Karpas-422 (cell line): Measurements from ENCODE around the gene ASTL. TPM values are rescaled to one million over a fixed set of nuclear protein-coding genes. Genes with fewer than 3 reads are reported as not detected.

Source experiments
- DNase-seq: peaks from one replicate; pipeline ENCODE4 v3.0.0-alpha.2; 2015
- H2AFZ ChIP-seq: fragments of 200-600 bp; sonication (generic); 2 replicates; pipeline ENCODE4 v1.6.1; 2014; ENCODE audit warnings: antibody characterized with exemption, low read length, mixed read lengths
- H3K27ac ChIP-seq: fragments of 200-600 bp; sonication (generic); 2 replicates; pipeline ENCODE4 v1.5.1; 2014; ENCODE audit warnings: mild to moderate bottlenecking, low read length, moderate library complexity
- H3K27me3 ChIP-seq: fragments of 200-600 bp; sonication (generic); 2 replicates; pipeline ENCODE4 v1.6.1; 2014; ENCODE audit warnings: low read length, mixed read lengths
- H3K36me3 ChIP-seq: fragments of 200-600 bp; sonication (generic); 2 replicates; pipeline ENCODE4 v1.6.1; 2014; ENCODE audit warnings: low read length, mixed read lengths; ENCODE audit not compliant: insufficient read depth
- H3K4me1 ChIP-seq: fragments of 200-600 bp; sonication (generic); 2 replicates; pipeline ENCODE4 v1.6.1; 2014; ENCODE audit warnings: mild to moderate bottlenecking, low read length, mixed read lengths
- H3K4me2 ChIP-seq: fragments of 200-600 bp; sonication (generic); 2 replicates; pipeline ENCODE4 v1.6.1; 2014; ENCODE audit warnings: low read length, low read depth, mild to moderate bottlenecking; ENCODE audit not compliant: poor library complexity, severe bottlenecking
- H3K4me3 ChIP-seq: fragments of 200-600 bp; sonication (generic); 2 replicates; pipeline ENCODE4 v1.5.1; 2014; ENCODE audit warnings: mild to moderate bottlenecking, antibody characterized with exemption, low read length, mixed read lengths
- H3K79me2 ChIP-seq: fragments of 200-600 bp; sonication (generic); 2 replicates; pipeline ENCODE4 v1.6.1; 2014; ENCODE audit warnings: mild to moderate bottlenecking, low read length, mixed read lengths
- H3K9ac ChIP-seq: fragments of 200-600 bp; sonication (generic); 2 replicates; pipeline ENCODE4 v1.6.0; 2014; ENCODE audit warnings: low read length
- H3K9me2 ChIP-seq: fragments of 200-600 bp; sonication (generic), shearing (Covaris generic); replicated peaks from 2 replicates; pipeline ENCODE4 v1.6.0; 2014; ENCODE audit warnings: mild to moderate bottlenecking, low read length, moderate library complexity; ENCODE audit not compliant: insufficient read depth
- H3K9me3 ChIP-seq: fragments of 300-700, 200-600 bp; sonication (generic); 2 replicates; pipeline ENCODE4 v1.6.1; 2014; ENCODE audit warnings: low read length, mixed read lengths
- H4K20me1 ChIP-seq: fragments of 200-600 bp; sonication (generic); 2 replicates; pipeline ENCODE4 v1.6.1; 2014; ENCODE audit warnings: mild to moderate bottlenecking, antibody characterized with exemption, low read length, low read depth; ENCODE audit not compliant: insufficient read depth
- total RNA-seq: library from RNA; depleted of rRNA; stranded (reverse); fragments of >200 nt; shearing (Covaris generic); gene quantifications from 2 replicates; pipeline ENCODE4 v1.2.3, GENCODE V29; 2014; ENCODE audit warnings: low replicate concordance

Gene ASTL
- total RNA-seq, 1 experiment from 2014 or later = not detected

- Histone ChIP-seq H2AFZ (no peak overlapping the region), H3K79me2 (no peaks in the 10 kb centered on the region), H4K20me1 (no peaks in the 10 kb centered on the region), H3K9me3 (peaks cover 6% of the 10 kb centered on the region; the same call in 1 of the 2 replicates), H3K4me1 (no peaks in the 10 kb centered on the region), H3K4me3 (no peak overlapping the region), H3K27me3 (no peaks in the 10 kb centered on the region), H3K4me2 (no peak overlapping the region), H3K36me3 (no peaks in the 10 kb centered on the region), H3K27ac (no peak overlapping the region), H3K9me2 (no peaks in the 10 kb centered on the region), H3K9ac (no peak overlapping the region)
- no peak for DNase-seq
Measured at GRCh38 chr2:96108541-96109360, 29.6 kb downstream of the ASTL start.

- H3K4me3 ChIP-seq = no peak overlapping the region
- DNase-seq = no peak
- H4K20me1 ChIP-seq = no peaks in the 10 kb centered on the region
- no peaks in the 10 kb centered on the region for H3K4me1 ChIP-seq
- H3K79me2 ChIP-seq = no peaks in the 10 kb centered on the region
- no peak overlapping the region for H3K9ac ChIP-seq
- H3K9me3 ChIP-seq = peaks cover 6% of the 10 kb centered on the region; the same call in 1 of the 2 replicates
- H3K27ac ChIP-seq = no peak overlapping the region
- H2AFZ ChIP-seq = no peak overlapping the region
- no peaks in the 10 kb centered on the region for H3K9me2 ChIP-seq
- H3K4me2 ChIP-seq = no peak overlapping the region
- no peaks in the 10 kb centered on the region for H3K36me3 ChIP-seq
- no peaks in the 10 kb centered on the region for H3K27me3 ChIP-seq
Measured at GRCh38 chr2:96108151-96108540, 30.2 kb downstream of the ASTL start.

GRCh38 chr2:96107708-96108065 lies 30.6 kb downstream of the ASTL start:
- Histone ChIP-seq H3K36me3 (no peaks in the 10 kb centered on the region), H3K9me2 (no peaks in the 10 kb centered on the region)

GRCh38 chr2:96106991-96107707 lies 31.2 kb downstream of the ASTL start:
- no peaks in the 10 kb centered on the region for H4K20me1 ChIP-seq
- H3K4me3 ChIP-seq = no peak overlapping the region
- H3K4me1 ChIP-seq = no peaks in the 10 kb centered on the region
- no peak for DNase-seq
- H3K9ac ChIP-seq = no peak overlapping the region
- H3K27ac ChIP-seq = no peak overlapping the region
- no peaks in the 10 kb centered on the region for H3K36me3 ChIP-seq
- no peaks in the 10 kb centered on the region for H3K27me3 ChIP-seq
- H3K9me2 ChIP-seq = no peaks in the 10 kb centered on the region
- no peaks in the 10 kb centered on the region for H3K79me2 ChIP-seq
- no peak overlapping the region for H3K4me2 ChIP-seq
- peaks cover 6% of the 10 kb centered on the region; the same call in 1 of the 2 replicates for H3K9me3 ChIP-seq
- no peak overlapping the region for H2AFZ ChIP-seq

More at GRCh38 chr2:96107708-96108065, 30.6 kb downstream of the ASTL start:
- Histone ChIP-seq H2AFZ (no peak overlapping the region), H4K20me1 (no peaks in the 10 kb centered on the region), H3K4me1 (no peaks in the 10 kb centered on the region), H3K4me3 (no peak overlapping the region), H3K4me2 (no peak overlapping the region), H3K27me3 (no peaks in the 10 kb centered on the region), H3K27ac (no peak overlapping the region), H3K79me2 (no peaks in the 10 kb centered on the region), H3K9me3 (peaks cover 6% of the 10 kb centered on the region; the same call in 1 of the 2 replicates), H3K9ac (no peak overlapping the region)
- DNase-seq = no peak

GRCh38 chr2:96105994-96106715 lies 32.1 kb downstream of the ASTL start:
- H3K9me2 ChIP-seq = no peaks in the 10 kb centered on the region
- no peaks in the 10 kb centered on the region for H4K20me1 ChIP-seq
- no peak overlapping the region for H3K9ac ChIP-seq
- no peaks in the 10 kb centered on the region for H3K79me2 ChIP-seq
- H3K27ac ChIP-seq = no peak overlapping the region
- no peak overlapping the region for H3K4me2 ChIP-seq
- no peak for DNase-seq
- no peak overlapping the region for H3K4me3 ChIP-seq
- H2AFZ ChIP-seq = no peak overlapping the region
- no peaks in the 10 kb centered on the region for H3K36me3 ChIP-seq
- peaks cover 6% of the 10 kb centered on the region; the same call in 1 of the 2 replicates for H3K9me3 ChIP-seq
- H3K27me3 ChIP-seq = no peaks in the 10 kb centered on the region
- no peaks in the 10 kb centered on the region for H3K4me1 ChIP-seq

DNA sequence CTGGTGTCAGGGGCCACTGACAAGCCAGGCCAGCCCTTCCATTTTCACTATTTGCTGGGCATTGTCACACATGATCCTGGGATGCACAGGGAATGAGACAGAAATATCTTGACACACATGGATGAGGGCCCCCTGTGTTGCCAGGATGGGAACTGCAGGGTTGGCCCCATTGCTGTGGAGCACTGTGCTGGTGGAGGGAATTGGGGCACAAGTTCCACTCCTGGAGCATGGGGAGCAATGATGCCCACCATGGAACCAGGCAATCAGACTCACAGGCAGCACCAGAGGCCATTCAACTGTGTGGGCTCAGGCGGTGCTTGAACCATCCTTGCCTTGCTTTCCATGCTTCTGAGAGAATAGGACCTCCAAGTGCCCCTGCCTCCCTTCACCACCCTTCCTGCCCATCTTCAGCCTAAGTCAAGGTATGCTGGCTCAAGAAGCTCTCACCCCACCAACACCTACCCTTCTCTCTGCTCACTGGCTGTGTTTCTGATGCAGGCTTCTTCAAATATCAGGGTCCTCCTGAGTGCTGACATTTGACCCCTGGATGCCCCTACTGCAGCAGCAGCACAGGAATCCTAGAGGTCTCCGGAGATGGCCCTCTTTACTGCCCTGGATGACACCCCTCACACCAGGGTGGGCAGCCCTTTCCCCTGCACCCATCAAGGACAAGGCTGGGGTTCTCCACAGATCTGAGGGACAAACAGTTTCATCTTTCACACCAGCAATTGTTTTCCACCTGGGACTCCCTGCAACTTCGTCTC lies 33.0 kb downstream of the ASTL start:
- Histone ChIP-seq H3K36me3 (no peaks in the 10 kb centered on the region), H4K20me1 (no peaks in the 10 kb centered on the region), H3K27ac (no peak overlapping the region), H3K4me3 (no peak overlapping the region), H3K9me2 (no peaks in the 10 kb centered on the region), H3K4me1 (no peaks in the 10 kb centered on the region), H3K27me3 (no peaks in the 10 kb centered on the region), H3K9ac (no peak overlapping the region), H3K79me2 (no peaks in the 10 kb centered on the region), H3K9me3 (peaks cover 6% of the 10 kb centered on the region; the same call in 1 of the 2 replicates), H2AFZ (no peak overlapping the region), H3K4me2 (no peak overlapping the region)
- no peak for DNase-seq

DNA sequence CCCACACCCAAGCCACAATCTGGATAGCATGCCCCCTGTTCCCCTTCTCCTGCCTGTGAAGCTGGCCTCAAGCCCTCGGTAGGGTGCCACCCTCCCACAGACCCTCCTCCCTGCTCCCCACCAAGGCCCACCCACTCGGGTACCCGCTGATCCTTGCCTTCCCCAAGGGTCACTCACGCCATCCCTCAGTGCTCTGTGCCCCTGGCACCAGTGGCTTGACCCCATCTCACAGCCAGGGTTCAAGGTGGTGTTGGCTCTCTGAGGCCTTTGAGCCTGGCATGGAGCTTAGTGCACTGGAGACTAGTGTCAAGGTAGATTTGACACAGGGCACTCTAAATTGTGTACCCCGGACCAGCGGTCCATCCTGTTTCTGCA lies 33.8 kb downstream of the ASTL start:
- H3K4me3 ChIP-seq = no peak overlapping the region
- H3K79me2 ChIP-seq = no peaks in the 10 kb centered on the region
- DNase-seq = no peak
- no peak overlapping the region for H3K27ac ChIP-seq
- H3K9ac ChIP-seq = no peak overlapping the region
- H3K27me3 ChIP-seq = no peaks in the 10 kb centered on the region
- H2AFZ ChIP-seq = no peak overlapping the region
- H3K4me1 ChIP-seq = no peaks in the 10 kb centered on the region
- H3K9me2 ChIP-seq = no peaks in the 10 kb centered on the region
- H4K20me1 ChIP-seq = no peaks in the 10 kb centered on the region
- H3K4me2 ChIP-seq = no peak overlapping the region
- H3K36me3 ChIP-seq = no peaks in the 10 kb centered on the region
- peaks cover 6% of the 10 kb centered on the region; the same call in 1 of the 2 replicates for H3K9me3 ChIP-seq
